Activated CD8-positive, alpha-beta T cell treated with anti-CD3 and anti-CD28 coated beads for 36 hours (primary cell): ENCODE measurements around the gene SLC30A10. TPM values are rescaled to one million over a fixed set of nuclear protein-coding genes. Genes with fewer than 3 reads are reported as not detected.
"Not testable (repeated sequence)": the region's sequence is repeated elsewhere in the genome, so short reads cannot be mapped to it uniquely, and the experiment has no call there.

Experiments used
- ATAC-seq: fragments of 200-7000 bp; cut with Tn5 transposase; one replicate; pipeline ENCODE4 v1.10.0; 2021; ENCODE audit warnings: mild to moderate bottlenecking, moderate library complexity
- CTCF ChIA-PET: fragments of 350-600 bp; sonication (Branson Sonifier 250); formaldehyde crosslinking; loops from one replicate; lab custom pipeline; 2021; ENCODE audit warnings: antibody characterized with exemption; lab: Charles Lee
- POLR2A ChIA-PET: fragments of 350-600 bp; sonication (Branson Sonifier 250); formaldehyde crosslinking; loops from one replicate; lab custom pipeline; 2021; ENCODE audit warnings: antibody characterized with exemption; lab: Charles Lee
- DNase-seq: peaks from one replicate; pipeline ENCODE4 v3.0.0-alpha.2; 2020
- H3K27ac Mint-ChIP-seq: one replicate; pipeline ENCODE4 v1.8.0; 2021; ENCODE audit warnings: mild to moderate bottlenecking, mixed read lengths
- H3K27me3 Mint-ChIP-seq: one replicate; pipeline ENCODE4 v1.8.0; 2021; ENCODE audit warnings: mixed read lengths
- H3K36me3 Mint-ChIP-seq: one replicate; pipeline ENCODE4 v1.8.0; 2021; ENCODE audit warnings: low read depth, mixed read lengths
- H3K4me1 Mint-ChIP-seq: one replicate; pipeline ENCODE4 v1.8.0; 2021; ENCODE audit warnings: low read depth, mixed read lengths
- H3K4me3 Mint-ChIP-seq: one replicate; pipeline ENCODE4 v1.8.0; 2021; ENCODE audit warnings: mild to moderate bottlenecking, moderate library complexity, mixed read lengths
- H3K9me3 Mint-ChIP-seq: one replicate; pipeline ENCODE4 v1.8.0; 2021; ENCODE audit warnings: mixed read lengths
- intact Hi-C: fragments of 100-400 bp; cut with micrococcal nuclease; formaldehyde crosslinking; loops from one replicate; pipeline ENCODE4 v1.10.0; 2022
- total RNA-seq, 2 experiments: library from RNA; stranded (reverse); gene quantifications; one replicate each; pipeline ENCODE4 v1.2.3, GENCODE V29; 2021
- TF ChIP-seq, protein P1 (sequence below): fragments of 200-600 bp; IDR thresholded peaks from one replicate; pipeline ENCODE4 v1.8.0; 2022; ENCODE audit warnings: antibody characterized with exemption, mild to moderate bottlenecking

Gene SLC30A10
- total RNA-seq, 2 experiments from 2014 or later, result not detected

DNA sequence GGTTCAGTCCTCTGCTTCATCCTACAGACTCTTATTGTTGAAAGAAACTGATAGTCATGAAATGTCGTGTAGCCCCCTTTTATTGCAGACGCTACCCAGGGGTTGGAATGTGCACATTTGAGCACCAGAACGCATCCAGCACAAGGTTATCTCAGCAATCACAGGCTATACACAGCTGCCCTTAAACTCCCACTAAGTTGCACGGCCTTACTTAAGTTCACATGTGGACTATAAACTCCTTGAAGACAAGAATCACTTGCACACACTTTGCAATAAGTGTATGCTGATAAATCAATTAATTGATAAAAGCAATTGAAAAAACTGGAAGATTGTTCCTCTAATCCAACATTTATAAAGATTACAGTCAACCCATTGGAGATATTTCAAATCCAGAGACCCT is 18.9 kb downstream of the SLC30A10 start:
- H3K4me1 Mint-ChIP-seq, result no peaks in the 10 kb centered on the region
- DNase-seq, result no peak
- CTCF ChIA-PET, result no interaction called here

DNA sequence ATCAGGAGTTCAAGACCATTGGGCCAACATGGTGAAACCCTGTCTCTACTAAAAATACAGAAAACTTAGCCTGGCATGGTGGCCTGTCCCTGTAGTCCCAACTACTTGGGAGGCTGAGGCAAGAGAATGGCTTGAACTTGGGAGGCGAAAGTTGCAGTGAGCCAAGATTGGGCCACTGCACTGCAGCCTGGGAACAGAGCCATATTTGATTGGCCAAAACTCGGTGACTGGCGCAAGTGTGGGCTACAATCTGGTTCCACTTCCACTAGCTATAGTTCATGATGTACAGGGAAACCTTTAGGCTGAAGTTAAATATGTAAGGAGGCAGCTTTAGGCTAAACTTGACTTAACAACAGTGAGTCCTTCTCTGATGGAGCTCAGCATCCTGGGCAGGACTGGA is 20.2 kb downstream of the SLC30A10 start:
- ATAC-seq, result no peak
- peaks cover 5% of the 10 kb centered on the region for H3K27me3 Mint-ChIP-seq
- H3K9me3 Mint-ChIP-seq, result no peaks in the 10 kb centered on the region
- POLR2A ChIA-PET, result no interaction called here
- H3K4me3 Mint-ChIP-seq, result no peak overlapping the region
- TF ChIP-seq, protein P1, sequence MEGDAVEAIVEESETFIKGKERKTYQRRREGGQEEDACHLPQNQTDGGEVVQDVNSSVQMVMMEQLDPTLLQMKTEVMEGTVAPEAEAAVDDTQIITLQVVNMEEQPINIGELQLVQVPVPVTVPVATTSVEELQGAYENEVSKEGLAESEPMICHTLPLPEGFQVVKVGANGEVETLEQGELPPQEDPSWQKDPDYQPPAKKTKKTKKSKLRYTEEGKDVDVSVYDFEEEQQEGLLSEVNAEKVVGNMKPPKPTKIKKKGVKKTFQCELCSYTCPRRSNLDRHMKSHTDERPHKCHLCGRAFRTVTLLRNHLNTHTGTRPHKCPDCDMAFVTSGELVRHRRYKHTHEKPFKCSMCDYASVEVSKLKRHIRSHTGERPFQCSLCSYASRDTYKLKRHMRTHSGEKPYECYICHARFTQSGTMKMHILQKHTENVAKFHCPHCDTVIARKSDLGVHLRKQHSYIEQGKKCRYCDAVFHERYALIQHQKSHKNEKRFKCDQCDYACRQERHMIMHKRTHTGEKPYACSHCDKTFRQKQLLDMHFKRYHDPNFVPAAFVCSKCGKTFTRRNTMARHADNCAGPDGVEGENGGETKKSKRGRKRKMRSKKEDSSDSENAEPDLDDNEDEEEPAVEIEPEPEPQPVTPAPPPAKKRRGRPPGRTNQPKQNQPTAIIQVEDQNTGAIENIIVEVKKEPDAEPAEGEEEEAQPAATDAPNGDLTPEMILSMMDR, result no peak
- intact Hi-C loops, result no loop called here
- DNase-seq, result no peak
- CTCF ChIA-PET, result interaction anchor here (1.1 kb wide), 1 partner anchor 17 kb away, joined by 3 read pairs; no protein-coding TSS in a partner anchor
- no peaks in the 10 kb centered on the region for H3K36me3 Mint-ChIP-seq
- H3K27ac Mint-ChIP-seq, result no peak overlapping the region
- no peaks in the 10 kb centered on the region for H3K4me1 Mint-ChIP-seq

More for the DNA sequence above, 18.9 kb downstream of the SLC30A10 start:
- Mint-ChIP-seq H3K4me3 (no peak overlapping the region), H3K9me3 (no peaks in the 10 kb centered on the region), H3K27me3 (peaks cover 5% of the 10 kb centered on the region), H3K36me3 (no peaks in the 10 kb centered on the region), H3K27ac (no peak overlapping the region)
- intact Hi-C loops, result no loop called here
- POLR2A ChIA-PET, result no interaction called here
- TF ChIP-seq, protein P1, result no peak
- no peak for ATAC-seq

DNA sequence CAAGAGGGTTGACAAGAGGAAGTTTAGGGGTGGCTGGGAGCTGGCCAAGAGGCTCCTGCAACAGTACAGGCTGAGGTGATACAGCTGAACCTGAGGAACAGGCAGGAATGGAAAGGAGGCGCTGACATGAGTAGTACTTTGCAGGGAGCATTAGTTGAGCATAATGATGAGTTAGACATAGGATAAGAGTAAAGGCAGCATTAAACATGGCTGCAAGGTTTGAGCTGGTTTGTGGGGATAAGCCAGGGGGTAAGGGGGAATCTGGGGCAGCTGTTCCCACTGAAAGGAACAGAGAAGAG is 20.6 kb downstream of the SLC30A10 start:
- H3K9me3 Mint-ChIP-seq, result no peaks in the 10 kb centered on the region
- CTCF ChIA-PET, result no interaction called here
- no peak for ATAC-seq

DNA sequence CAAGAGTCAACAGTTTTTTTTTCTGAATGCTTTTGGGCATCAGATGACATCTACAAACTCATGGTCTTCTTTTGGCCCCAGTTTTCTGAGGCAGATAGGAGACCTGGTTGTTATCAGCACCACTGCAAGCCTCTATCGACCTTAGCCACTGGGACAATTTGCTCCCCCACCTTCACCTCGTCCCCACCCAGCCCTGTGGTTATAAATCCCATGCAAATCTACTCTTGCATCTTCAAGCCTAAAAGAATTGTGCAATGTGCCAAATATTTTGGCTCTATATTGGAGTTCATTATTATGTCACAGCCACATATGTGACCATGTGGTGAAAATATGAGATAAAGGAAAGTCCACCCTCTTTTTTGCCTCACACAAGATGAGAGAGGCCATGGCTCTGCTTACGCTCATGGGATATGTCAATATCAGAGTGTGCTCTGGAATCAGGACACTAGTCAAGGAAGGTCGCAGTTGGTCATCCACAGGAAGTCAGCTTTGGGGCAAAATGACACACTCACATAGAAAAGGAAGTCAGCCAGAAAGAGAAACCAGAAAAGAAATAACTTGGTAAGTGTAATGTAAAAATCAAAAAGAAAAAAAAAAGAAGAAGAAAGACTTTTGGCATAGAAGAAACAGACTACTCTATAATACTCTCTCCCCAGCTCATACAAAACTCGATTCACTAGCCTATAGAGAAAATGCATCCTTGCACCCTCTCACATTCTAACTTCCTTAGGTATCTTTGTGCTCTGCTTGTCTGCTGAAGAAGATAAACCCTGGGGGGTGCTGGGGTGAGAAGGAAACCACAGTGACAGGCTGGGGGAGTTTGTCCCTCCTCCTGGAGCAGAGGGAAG is 21.2 kb downstream of the SLC30A10 start:
- intact Hi-C loops, result no loop called here
- Mint-ChIP-seq H3K27ac (no peak overlapping the region), H3K9me3 (no peaks in the 10 kb centered on the region), H3K4me3 (no peak overlapping the region), H3K27me3 (peaks cover 9% of the 10 kb centered on the region), H3K36me3 (no peaks in the 10 kb centered on the region), H3K4me1 (no peaks in the 10 kb centered on the region)
- ATAC-seq (no peak), DNase-seq (no peak)
- CTCF ChIA-PET, result no interaction called here
- POLR2A ChIA-PET, result no interaction called here
- TF ChIP-seq, protein P1, result no peak

More for the DNA sequence above, 20.6 kb downstream of the SLC30A10 start:
- Mint-ChIP-seq H3K27ac (no peak overlapping the region), H3K36me3 (no peaks in the 10 kb centered on the region), H3K27me3 (peaks cover 9% of the 10 kb centered on the region), H3K4me1 (no peaks in the 10 kb centered on the region), H3K4me3 (no peak overlapping the region)
- DNase-seq, result no peak
- TF ChIP-seq, protein P1, result no peak
- intact Hi-C loops, result no loop called here
- POLR2A ChIA-PET, result no interaction called here

DNA sequence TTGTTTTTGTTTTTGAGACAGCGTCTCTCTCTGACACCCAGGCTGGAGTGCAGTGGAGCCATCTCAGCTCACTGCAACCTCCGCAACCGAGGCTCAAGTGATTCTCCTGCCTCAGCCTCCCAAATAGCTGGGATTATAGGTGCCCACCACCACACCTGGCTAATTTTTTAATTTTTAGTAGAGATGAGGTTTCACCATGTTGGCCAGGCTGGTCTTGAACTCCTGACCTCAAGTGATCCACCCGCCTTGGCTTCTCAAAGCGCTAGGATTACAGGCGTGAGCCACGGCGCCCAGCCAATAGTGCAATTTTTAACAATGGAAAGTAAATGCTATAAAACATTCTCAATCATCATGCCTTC is 21.8 kb downstream of the SLC30A10 start:
- H3K4me3 Mint-ChIP-seq, H3K9me3 Mint-ChIP-seq, H3K27ac Mint-ChIP-seq, DNase-seq, ATAC-seq, POLR2A ChIA-PET, H3K36me3 Mint-ChIP-seq, H3K27me3 Mint-ChIP-seq, intact Hi-C loops, CTCF ChIA-PET, H3K4me1 Mint-ChIP-seq: not testable (repeated sequence)
